Measurements from ENCODE around the gene WDR72.
"Not testable (repeated sequence)": the region's sequence is repeated elsewhere in the genome, so short reads cannot be mapped to it uniquely, and the experiment has no call there.

WDR72 gene

DNA sequence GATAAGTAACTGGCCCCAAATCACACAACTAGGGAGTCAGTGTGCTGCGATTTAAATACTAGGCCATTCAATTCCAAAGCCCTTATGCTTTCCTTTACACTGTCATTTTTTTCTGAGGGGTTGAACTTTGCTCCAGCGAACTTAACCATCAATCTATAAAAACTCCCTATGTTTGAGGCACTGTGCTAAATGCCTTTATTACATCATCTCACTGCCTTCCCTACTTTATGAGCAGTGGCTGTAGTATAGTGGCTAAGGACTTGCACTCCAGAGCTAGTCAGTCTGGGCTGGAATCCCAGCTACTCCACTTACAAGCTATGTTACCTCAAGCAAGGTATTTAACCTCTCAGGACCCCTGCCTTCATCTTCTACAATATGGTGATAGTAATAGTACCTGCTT, 26.9 kb upstream of the WDR72 start:
- H3K4me3 ChIP-seq (ENCODE audit: low read depth, low read length): no peak overlapping the region
- TF ChIP-seq CTCF (conservative IDR thresholded peaks at IDR 0.05; ENCODE audit: low read depth, low read length): no peak
- DNase-seq (ENCODE audit: low read depth): no peak

GRCh38 chr15:53785241-53785640, 25.8 kb upstream of the WDR72 start:
- H3K4me3 ChIP-seq (ENCODE audit: low read depth, low read length); DNase-seq (ENCODE audit: low read depth): not testable (repeated sequence)

DNA sequence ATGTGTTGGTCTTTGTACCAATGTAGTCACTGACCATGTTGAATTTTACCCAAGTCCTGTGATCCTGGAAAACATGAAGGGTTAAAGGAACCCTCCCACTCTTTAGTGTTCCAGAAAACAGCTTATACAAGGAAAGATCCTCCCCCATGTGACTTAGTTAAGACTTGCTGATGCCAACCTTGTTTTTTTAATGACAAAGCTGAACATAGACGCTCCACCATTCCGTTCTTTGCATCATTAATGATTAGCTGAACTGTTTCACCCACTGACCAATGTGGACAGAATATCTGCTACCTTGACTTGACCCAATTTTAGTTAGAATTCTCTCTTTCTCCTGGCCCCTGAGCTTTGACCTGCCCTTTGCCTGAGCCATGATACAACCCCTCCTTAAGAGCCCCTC, 3.5 kb upstream of the WDR72 start:
- H3K4me3 ChIP-seq (ENCODE audit: low read depth, low read length): no peak overlapping the region
- no peak for DNase-seq (ENCODE audit: low read depth)
- TF ChIP-seq CTCF (conservative IDR thresholded peaks at IDR 0.05; ENCODE audit: low read depth, low read length): no peak

DNA sequence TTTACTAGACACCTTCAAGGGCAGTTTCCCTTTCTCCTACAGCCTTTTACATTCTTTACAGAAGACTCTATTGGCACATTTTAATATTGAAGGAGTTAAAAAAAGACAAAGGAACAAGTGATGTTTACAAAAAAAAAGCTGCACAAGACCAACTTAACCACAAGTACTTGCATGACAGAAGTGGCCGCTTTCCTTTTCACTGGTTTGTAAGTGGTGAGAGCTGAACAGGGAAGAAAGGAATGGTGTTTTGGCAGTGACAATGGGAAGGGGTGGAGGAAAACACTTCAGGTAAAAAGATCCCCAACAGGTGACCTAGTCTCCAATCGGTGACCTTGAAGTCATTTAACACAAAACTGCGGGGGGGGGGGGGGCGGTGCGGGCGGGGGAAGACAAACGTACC, 1.1 kb downstream of the WDR72 start:
- no peak for TF ChIP-seq CTCF (conservative IDR thresholded peaks at IDR 0.05; ENCODE audit: low read depth, low read length)
- no peak for DNase-seq (ENCODE audit: low read depth)
- no peak overlapping the region for H3K4me3 ChIP-seq (ENCODE audit: low read depth, low read length)

DNA sequence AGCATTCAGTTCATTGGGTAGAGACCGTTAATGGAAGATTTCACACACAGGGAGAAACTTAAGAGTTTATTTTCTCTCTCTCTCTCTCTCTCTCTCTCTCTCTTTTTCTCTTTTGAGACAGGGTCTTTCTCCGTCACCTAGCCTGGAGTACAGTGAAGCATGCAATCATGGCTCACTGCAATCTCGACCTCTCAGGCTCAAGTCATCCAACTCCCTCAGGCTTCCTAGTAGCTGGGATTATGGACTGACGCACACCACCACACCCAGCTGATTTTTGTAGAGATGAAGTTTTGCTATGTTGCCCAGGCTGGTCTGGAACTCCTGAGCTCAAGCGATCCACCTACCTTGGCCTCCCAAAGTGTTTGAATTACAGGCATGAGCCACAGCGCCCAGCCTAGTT, 1.6 kb downstream of the WDR72 start:
- no peak overlapping the region for H3K4me3 ChIP-seq (ENCODE audit: low read depth, low read length)
- TF ChIP-seq CTCF (conservative IDR thresholded peaks at IDR 0.05; ENCODE audit: low read depth, low read length): no peak
- DNase-seq (ENCODE audit: low read depth): no peak

DNA sequence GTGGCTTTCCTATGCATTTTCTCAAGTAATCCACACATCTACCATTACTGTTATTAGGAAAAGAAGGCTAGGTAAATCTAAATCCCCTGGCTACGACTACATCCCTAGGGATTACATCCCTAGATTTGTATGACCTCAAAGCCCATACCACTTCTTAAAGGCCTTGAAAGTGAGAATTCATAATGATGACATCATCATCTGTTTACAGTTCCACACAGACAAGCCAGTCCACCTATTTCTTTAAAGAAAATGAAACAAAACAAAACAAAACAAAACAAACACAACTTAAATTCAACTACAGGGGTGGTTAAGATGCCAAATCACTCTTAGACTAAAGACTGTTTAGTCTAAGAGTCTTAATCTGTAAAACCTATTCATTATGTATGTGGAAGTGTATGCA, 5.7 kb downstream of the WDR72 start:
- no peak overlapping the region for H3K4me3 ChIP-seq (ENCODE audit: low read depth, low read length)
- TF ChIP-seq CTCF (conservative IDR thresholded peaks at IDR 0.05; ENCODE audit: low read depth, low read length): no peak
- DNase-seq (ENCODE audit: low read depth): no peak

DNA sequence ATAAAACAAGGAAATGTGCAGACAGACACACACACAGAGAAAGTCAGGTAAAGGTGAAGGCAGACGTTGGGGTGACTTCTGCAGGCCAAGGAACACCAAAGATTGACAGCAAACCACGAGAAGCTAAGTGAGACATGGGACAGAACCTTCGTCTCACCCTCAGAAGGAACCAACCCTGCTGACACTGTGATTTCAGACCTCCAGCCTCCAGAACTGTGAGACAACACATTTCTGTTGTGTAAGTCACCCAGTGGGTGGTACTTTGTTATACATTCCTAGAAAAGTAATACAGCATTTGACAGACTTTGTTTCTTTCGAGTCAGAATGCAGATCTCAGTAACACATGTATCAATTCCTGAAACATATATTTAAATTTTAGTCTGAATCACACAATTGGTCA, 7.1 kb downstream of the WDR72 start:
- DNase-seq (ENCODE audit: low read depth): no peak
- no peak overlapping the region for H3K4me3 ChIP-seq (ENCODE audit: low read depth, low read length)
- TF ChIP-seq CTCF (conservative IDR thresholded peaks at IDR 0.05; ENCODE audit: low read depth, low read length): no peak

- no peak overlapping the region for H3K4me3 ChIP-seq (ENCODE audit: low read depth, low read length)
- no peak for DNase-seq (ENCODE audit: low read depth)
- no peak for TF ChIP-seq CTCF (conservative IDR thresholded peaks at IDR 0.05; ENCODE audit: low read depth, low read length)
These were observed 11.9 kb downstream of the WDR72 start for GRCh38 chr15:53747501-53748068.

Data from choroid plexus epithelial cell (primary cell).